Fibroblast of lung (primary cell): ENCODE measurements around the gene RAB8B. TPM values are rescaled to one million over a fixed set of nuclear protein-coding genes. Genes with fewer than 3 reads are reported as not detected.

Experiments used
- DNase-seq, 2 donors: peaks; one replicate each; pipeline versions ENCODE4 v3.0.0 to v3.0.0-alpha.2; 2010; ENCODE audit warnings: low read depth in 2 of 2
- H2AFZ ChIP-seq: 2 replicates; pipeline ENCODE4 v1.5.1; 2012; ENCODE audit warnings: low read length, control low read depth, inconsistent platforms
- H3K27ac ChIP-seq: 2 replicates; pipeline ENCODE4 v1.5.1; 2011; ENCODE audit warnings: low read length, control low read depth; ENCODE audit not compliant: insufficient read depth
- H3K27me3 ChIP-seq: 2 replicates; pipeline ENCODE4 v1.5.1; 2011; ENCODE audit warnings: mild to moderate bottlenecking, low read length; ENCODE audit not compliant: control insufficient read depth, insufficient read depth
- H3K36me3 ChIP-seq: 2 replicates; pipeline ENCODE4 v1.5.1; 2011; ENCODE audit warnings: low read length; ENCODE audit not compliant: control insufficient read depth, insufficient read depth
- H3K4me1 ChIP-seq: 2 replicates; pipeline ENCODE4 v1.5.1; 2011; ENCODE audit warnings: low read length; ENCODE audit not compliant: control insufficient read depth, insufficient read depth; ENCODE audit errors: extremely low read depth
- H3K4me2 ChIP-seq: 2 replicates; pipeline ENCODE4 v1.5.1; 2011; ENCODE audit warnings: low read length, control low read depth; ENCODE audit not compliant: insufficient read depth; ENCODE audit errors: extremely low read depth
- H3K4me3 ChIP-seq, 4 experiments: fragments of 200-600 bp in 1 of 4; sonication (generic) in 1 of 4; replicated peaks in 1 of 4; 2 replicates each; pipeline ENCODE4 v1.5.1; 2011 to 2016; ENCODE audit warnings: low read length in 4 of 4, low read depth in 3 of 4, mild to moderate bottlenecking in 3 of 4, control low read depth in 2 of 4, inconsistent platforms in 1 of 4, mixed read lengths in 1 of 4; ENCODE audit not compliant: insufficient read depth in 1 of 4; ENCODE audit errors: control extremely low read depth in 1 of 4
- H3K79me2 ChIP-seq: 2 replicates; pipeline ENCODE4 v1.5.1; 2012; ENCODE audit warnings: mild to moderate bottlenecking, low read length, inconsistent platforms; ENCODE audit not compliant: control insufficient read depth, insufficient read depth
- H3K9ac ChIP-seq: 2 replicates; pipeline ENCODE4 v1.5.1; 2011; ENCODE audit warnings: mild to moderate bottlenecking, low read length, control low read depth; ENCODE audit not compliant: insufficient read depth
- H3K9me3 ChIP-seq: 2 replicates; pipeline ENCODE4 v1.5.1; 2012; ENCODE audit warnings: low read depth, low read length; ENCODE audit not compliant: control insufficient read depth, insufficient read depth
- H4K20me1 ChIP-seq: 2 replicates; pipeline ENCODE4 v1.5.1; 2011; ENCODE audit warnings: low read length; ENCODE audit not compliant: control insufficient read depth, insufficient read depth; ENCODE audit errors: extremely low read depth
- CTCF ChIP-seq, 2 donors: IDR thresholded peaks in 1 of 2; conservative IDR thresholded peaks in 1 of 2; 1 replicate in 1 of 2; 2 replicates in 1 of 2; pipeline ENCODE4 v1.5.1; 2011 to 2012; ENCODE audit warnings: low read length in 2 of 2, control low read depth in 1 of 2, inconsistent platforms in 1 of 2, low read depth in 1 of 2, mild to moderate bottlenecking in 1 of 2
- EZH2 ChIP-seq: IDR thresholded peaks from 2 replicates; pipeline ENCODE4 v1.5.1; 2012; ENCODE audit warnings: low read length, control low read depth, mild to moderate bottlenecking; ENCODE audit errors: missing control alignments
- polyA plus RNA-seq, 2 donors: library from polyadenylated mRNA; depleted of rRNA in 1 of 2; stranded (reverse) in 1 of 2; unstranded in 1 of 2; fragments of >200 nt; gene quantifications; 2 replicates each; pipeline ENCODE4 v1.2.1, GENCODE V29; 2011 to 2012; ENCODE audit warnings: missing spikeins in 1 of 2
- total RNA-seq: library from RNA; depleted of rRNA; stranded (reverse); fragments of >200 nt; gene quantifications from 2 replicates; pipeline ENCODE4 v1.2.1, GENCODE V29; 2014

RAB8B gene
- total and polyA plus RNA-seq, 2 donors (not counting 1 experiment from before 2014, with no cell fraction given), result 107 to 111 TPM

GRCh38 chr15:63241316-63241715 is 51.9 kb downstream of the RAB8B start:
- Histone ChIP-seq H3K27me3 (no peaks in the 10 kb centered on the region), H3K4me1 (peaks cover 21% of the 10 kb centered on the region), H2AFZ (no peak overlapping the region), H4K20me1 (no peaks in the 10 kb centered on the region), H3K27ac (no peak overlapping the region), H3K36me3 (no peaks in the 10 kb centered on the region), H3K79me2 (peaks cover 21% of the 10 kb centered on the region), H3K9ac (no peak overlapping the region), H3K4me2 (no peak overlapping the region), H3K4me3 (no peak overlapping the region), H3K9me3 (no peaks in the 10 kb centered on the region)
- no peak for TF ChIP-seq EZH2
- DNase-seq, result no peak

- Histone ChIP-seq H3K4me1 (peaks cover 26% of the 10 kb centered on the region), H3K9me3 (no peaks in the 10 kb centered on the region), H3K4me2 (peak overlapping the region; percentile 42), H3K36me3 (peaks cover 4% of the 10 kb centered on the region), H3K9ac (no peak overlapping the region), H2AFZ (no peak overlapping the region), H3K4me3 (no peak overlapping the region), H3K27ac (peak overlapping the region; percentile 63), H3K27me3 (no peaks in the 10 kb centered on the region), H3K79me2 (peaks cover 13% of the 10 kb centered on the region), H4K20me1 (no peaks in the 10 kb centered on the region)
- peak in 1 of 2 donors; percentile 90 for DNase-seq
- TF ChIP-seq CTCF (conservative IDR thresholded peaks at IDR 0.05 in 1 of 2, IDR thresholded peaks at IDR 0.05 in 1 of 2; ENCODE audit: low read depth in 1 of 2, low read length in 2 of 2), result peak; percentile 28 to 43
- TF ChIP-seq EZH2, result no peak
These were observed 53.7 kb downstream of the RAB8B start for GRCh38 chr15:63243101-63243500.

DNA sequence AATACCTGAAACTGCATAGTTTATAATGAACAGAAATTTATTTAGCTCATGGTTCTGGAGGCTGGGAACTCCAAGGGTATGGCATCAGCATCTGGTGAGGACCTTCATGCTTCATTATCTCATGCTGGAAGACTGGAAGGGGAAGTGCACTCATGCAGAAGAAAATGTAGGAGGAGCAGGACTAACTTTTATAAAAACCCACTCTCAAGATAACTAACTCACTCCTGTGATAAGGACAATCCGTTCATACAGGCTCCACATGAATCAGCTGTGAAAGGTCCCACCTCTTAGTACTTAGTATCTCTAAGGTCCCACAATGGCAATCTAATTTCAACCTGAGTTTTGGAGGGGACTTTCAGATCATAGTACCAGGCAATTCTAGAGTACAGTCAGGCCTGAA is 54.4 kb downstream of the RAB8B start:
- peaks cover 4% of the 10 kb centered on the region for H3K36me3 ChIP-seq
- TF ChIP-seq EZH2 (no peak), CTCF (conservative IDR thresholded peaks at IDR 0.05 in 1 of 2, IDR thresholded peaks at IDR 0.05 in 1 of 2; ENCODE audit: low read depth in 1 of 2, low read length in 2 of 2) (no peak)
- H3K4me3 ChIP-seq, result no peak overlapping the region
- H3K9me3 ChIP-seq, result no peaks in the 10 kb centered on the region
- H3K4me1 ChIP-seq, result peaks cover 23% of the 10 kb centered on the region
- no peak overlapping the region for H3K9ac ChIP-seq
- peak in 1 of 2 donors; percentile 76 for DNase-seq
- no peaks in the 10 kb centered on the region for H4K20me1 ChIP-seq
- no peaks in the 10 kb centered on the region for H3K27me3 ChIP-seq
- peaks cover 11% of the 10 kb centered on the region for H3K79me2 ChIP-seq
- H3K27ac ChIP-seq, result peak overlapping the region; percentile 63
- no peak overlapping the region for H2AFZ ChIP-seq
- H3K4me2 ChIP-seq, result peak overlapping the region; percentile 42
